GM23338 (cell line): ENCODE data around the gene LEFTY2. TPM values are rescaled to one million over a fixed set of nuclear protein-coding genes. Genes with fewer than 3 reads are reported as not detected.
"Not testable (repeated sequence)": the region's sequence is repeated elsewhere in the genome, so short reads cannot be mapped to it uniquely, and the experiment has no call there.

Experiments
- ATAC-seq: fragments of 200-7000 bp; cut with Tn5 transposase; 3 replicates; pipeline ENCODE4 v1.9.1; 2020
- DNase-seq: peaks from one replicate; pipeline ENCODE4 v3.0.0-alpha.2; 2015; ENCODE audit warnings: low spot score
- H2AFZ ChIP-seq: fragments of 200-600 bp; sonication (generic); 2 replicates; pipeline ENCODE4 v1.8.0; 2016; ENCODE audit warnings: antibody characterized with exemption, mild to moderate bottlenecking, moderate library complexity
- H3F3A ChIP-seq: fragments of 200-600 bp; sonication (generic); replicated peaks from 2 replicates; pipeline ENCODE4 v1.8.0; 2017; ENCODE audit warnings: antibody characterized with exemption, mixed run types, low read depth
- H3K27ac ChIP-seq: fragments of 200-600 bp; sonication (generic); 2 replicates; pipeline ENCODE4 v1.6.1; 2016; ENCODE audit warnings: low read depth
- H3K27me3 ChIP-seq: fragments of 200-600 bp; sonication (generic); 2 replicates; pipeline ENCODE4 v1.8.0; 2016; ENCODE audit warnings: mild to moderate bottlenecking, mixed run types, moderate library complexity; ENCODE audit not compliant: insufficient read depth
- H3K36me3 ChIP-seq: fragments of 200-600 bp; sonication (generic); 2 replicates; pipeline ENCODE4 v1.8.0; 2016; ENCODE audit warnings: mild to moderate bottlenecking; ENCODE audit not compliant: insufficient read depth
- H3K4me1 ChIP-seq: fragments of 200-600 bp; sonication (generic); 2 replicates; pipeline ENCODE4 v1.8.0; 2016; ENCODE audit warnings: mild to moderate bottlenecking, moderate library complexity; ENCODE audit not compliant: insufficient read depth
- H3K4me2 ChIP-seq: fragments of 200-600 bp; sonication (generic); 2 replicates; pipeline ENCODE4 v1.7.1; 2017; ENCODE audit warnings: mixed run types
- H3K4me3 ChIP-seq: fragments of 200-600 bp; sonication (generic); 2 replicates; pipeline ENCODE4 v1.6.1; 2016; ENCODE audit warnings: mixed run types
- H3K79me2 ChIP-seq: fragments of 200-600 bp; sonication (generic); replicated peaks from 2 replicates; pipeline ENCODE4 v1.8.0; 2017; ENCODE audit warnings: mild to moderate bottlenecking; ENCODE audit not compliant: insufficient read depth
- H3K9me2 ChIP-seq: fragments of 200-600 bp; sonication (generic); 2 replicates; pipeline ENCODE4 v1.8.0; 2017; ENCODE audit not compliant: insufficient read depth
- H4K20me1 ChIP-seq: fragments of 200-600 bp; sonication (generic); replicated peaks from 2 replicates; pipeline ENCODE4 v1.8.0; 2017; ENCODE audit warnings: mild to moderate bottlenecking; ENCODE audit not compliant: insufficient read depth
- H3K27ac Mint-ChIP-seq: 2 replicates; pipeline ENCODE4 v1.8.0; 2020; ENCODE audit warnings: inconsistent platforms, mild to moderate bottlenecking, moderate library complexity, mixed read lengths
- H3K27me3 Mint-ChIP-seq: 3 replicates; pipeline ENCODE4 v1.8.0; 2022; ENCODE audit warnings: low read depth, mild to moderate bottlenecking, moderate library complexity, mixed read lengths, inconsistent platforms; ENCODE audit not compliant: insufficient read depth, poor library complexity
- H3K36me3 Mint-ChIP-seq: 3 replicates; pipeline ENCODE4 v1.8.0; 2021; ENCODE audit warnings: low read depth, mild to moderate bottlenecking, inconsistent platforms, moderate library complexity, mixed read lengths
- H3K4me1 Mint-ChIP-seq: 3 replicates; pipeline ENCODE4 v1.8.0; 2020; ENCODE audit warnings: mild to moderate bottlenecking, inconsistent platforms, mixed read lengths
- H3K4me3 Mint-ChIP-seq: 3 replicates; pipeline ENCODE4 v1.8.0; 2021; ENCODE audit warnings: moderate library complexity, mild to moderate bottlenecking, inconsistent platforms, mixed read lengths
- H3K9me3 Mint-ChIP-seq: 3 replicates; pipeline ENCODE4 v1.8.0; 2020; ENCODE audit warnings: moderate library complexity, mild to moderate bottlenecking, inconsistent platforms, mixed read lengths
- CTCF ChIP-seq, 2 experiments: fragments of 200-600 bp in 1 of 2; sonication (generic) in 1 of 2; conservative IDR thresholded peaks; 2 replicates each; pipeline versions ENCODE4 v1.5.1 to v1.6.1; 2016 to 2017; ENCODE audit warnings: antibody characterized with exemption in 2 of 2, low read depth in 2 of 2, mild to moderate bottlenecking in 2 of 2, moderate library complexity in 1 of 2
- ETS1 ChIP-seq: IDR thresholded peaks from 2 replicates; pipeline ENCODE4 v1.6.1; 2016; ENCODE audit warnings: antibody characterized with exemption
- EZH2phosphoT487 ChIP-seq: fragments of 200-600 bp; sonication (generic); IDR thresholded peaks from one replicate; pipeline ENCODE4 v1.8.1; 2018; ENCODE audit warnings: antibody characterized with exemption; ENCODE audit not compliant: unreplicated experiment
- POLR2AphosphoS5 ChIP-seq: IDR thresholded peaks from 2 replicates; pipeline ENCODE4 v1.6.1; 2016; ENCODE audit warnings: antibody characterized with exemption, low read depth
- REST ChIP-seq: IDR thresholded peaks from one replicate; pipeline ENCODE4 v1.6.1; 2018; ENCODE audit warnings: antibody characterized with exemption; ENCODE audit not compliant: unreplicated experiment
- STAT1 ChIP-seq: IDR thresholded peaks from one replicate; pipeline ENCODE4 v1.6.1; 2016; ENCODE audit warnings: antibody characterized with exemption; ENCODE audit not compliant: unreplicated experiment
- ZNF114 ChIP-seq: fragments of 250-450 bp; sonication (Bioruptor Pico); IDR thresholded peaks from 2 replicates; pipeline ENCODE4 v1.5.0; 2020; ENCODE audit warnings: mild to moderate bottlenecking, moderate library complexity
- ZNF331 ChIP-seq: fragments of 250-450 bp; sonication (Bioruptor Pico); IDR thresholded peaks from 2 replicates; pipeline ENCODE4 v1.5.0; 2020; ENCODE audit warnings: low read depth, mild to moderate bottlenecking, moderate library complexity
- ZNF462 ChIP-seq: fragments of 250-450 bp; sonication (Bioruptor Pico); IDR thresholded peaks from 2 replicates; pipeline ENCODE4 v1.5.0; 2020; ENCODE audit warnings: mild to moderate bottlenecking, moderate library complexity
- polyA plus RNA-seq: library from polyadenylated mRNA; unstranded; fragments of >200 nt; fragmentation: Nextera tagmentation; extraction: Ambion mirVana; gene quantifications from 2 replicates; pipeline ENCODE4 v1.2.1, GENCODE V29; 2016
- total RNA-seq: library from RNA; depleted of rRNA; stranded (reverse); fragments of >200 nt; shearing (Covaris generic); gene quantifications from 2 replicates; pipeline ENCODE4 v1.2.3, GENCODE V29; 2014

The LEFTY2 gene
- total and polyA plus RNA-seq, 2 experiments from 2014 or later: 8.3 to 12.4 TPM

GRCh38 chr1:225940385-225941151 lies 452 bp downstream of the LEFTY2 start (continued):
- TF ChIP-seq ZNF462 (CRISPR knock-in tag): no peak
- no peak for TF ChIP-seq STAT1
- TF ChIP-seq POLR2AphosphoS5: no peak
- TF ChIP-seq EZH2phosphoT487: no peak
- TF ChIP-seq ETS1: no peak
- no peak for TF ChIP-seq REST
- TF ChIP-seq ZNF114 (CRISPR knock-in tag): no peak
- no peak for TF ChIP-seq CTCF (conservative IDR thresholded peaks at IDR 0.05; ENCODE audit: low read depth in 2 of 2)
- no peak for TF ChIP-seq ZNF331 (CRISPR knock-in tag)

GRCh38 chr1:225939939-225940310 lies 1.1 kb downstream of the LEFTY2 start:
- H3K4me2 ChIP-seq: peak overlapping the region; percentile 83; the same call in 1 of the 2 replicates
- peaks cover 24% of the 10 kb centered on the region for H3F3A ChIP-seq
- not testable (repeated sequence) for H3K79me2 ChIP-seq, DNase-seq, H4K20me1 ChIP-seq, H2AFZ ChIP-seq, ATAC-seq, H3K36me3 Mint-ChIP-seq, H3K36me3 ChIP-seq, H3K27ac ChIP-seq, H3K27ac Mint-ChIP-seq, H3K9me3 Mint-ChIP-seq, H3K9me2 ChIP-seq, H3K27me3 ChIP-seq
- H3K4me3 ChIP-seq: peak overlapping the region; percentile 59
- H3K4me1 ChIP-seq: peaks cover 34% of the 10 kb centered on the region
- peaks cover 21% of the 10 kb centered on the region for H3K27me3 Mint-ChIP-seq
- peaks cover 40% of the 10 kb centered on the region for H3K4me1 Mint-ChIP-seq
- H3K4me3 Mint-ChIP-seq: peak overlapping the region; percentile 64
